Osteoblast (primary cell): ENCODE data around the gene CAMKMT. TPM values are rescaled to one million over a fixed set of nuclear protein-coding genes. Genes with fewer than 3 reads are reported as not detected.

Source experiments
- DNase-seq: peaks from one replicate; pipeline ENCODE4 v3.0.0; 2011; ENCODE audit warnings: low spot score, mixed read lengths; ENCODE audit not compliant: insufficient read length; ENCODE audit errors: missing footprints
- H2AFZ ChIP-seq: 2 replicates; pipeline ENCODE4 v1.6.0; 2011; ENCODE audit warnings: mild to moderate bottlenecking, low read length
- H3K27ac ChIP-seq: 2 replicates; pipeline ENCODE4 v1.5.1; 2011; ENCODE audit warnings: mild to moderate bottlenecking, low read depth, low read length, moderate library complexity
- H3K27me3 ChIP-seq: 2 replicates; pipeline ENCODE4 v1.6.0; 2012; ENCODE audit warnings: mild to moderate bottlenecking, control low read depth, inconsistent platforms, low read length, moderate library complexity; ENCODE audit not compliant: insufficient read depth
- H3K36me3 ChIP-seq: 2 replicates; pipeline ENCODE4 v1.5.1; 2011; ENCODE audit warnings: mild to moderate bottlenecking, low read length, control low read depth, moderate library complexity; ENCODE audit not compliant: insufficient read depth
- H3K4me1 ChIP-seq: 2 replicates; pipeline ENCODE4 v1.5.1; 2011; ENCODE audit warnings: mild to moderate bottlenecking, low read length, control low read depth, moderate library complexity; ENCODE audit not compliant: insufficient read depth
- H3K4me2 ChIP-seq: 2 replicates; pipeline ENCODE4 v1.6.0; 2011; ENCODE audit warnings: mild to moderate bottlenecking, low read length; ENCODE audit not compliant: insufficient read depth
- H3K4me3 ChIP-seq: fragments of 200-600 bp; sonication (generic); 3 replicates; pipeline ENCODE4 v1.5.1; 2012; ENCODE audit warnings: mild to moderate bottlenecking, low read length, inconsistent platforms; ENCODE audit not compliant: insufficient read depth
- H3K79me2 ChIP-seq: 2 replicates; pipeline ENCODE4 v1.6.0; 2012; ENCODE audit warnings: mild to moderate bottlenecking, low read length, control low read depth, inconsistent platforms; ENCODE audit not compliant: insufficient read depth
- H3K9me3 ChIP-seq: 2 replicates; pipeline ENCODE4 v1.5.1; 2011; ENCODE audit warnings: low read depth, low read length, control low read depth
- H4K20me1 ChIP-seq: 2 replicates; pipeline ENCODE4 v1.6.0; 2012; ENCODE audit warnings: mild to moderate bottlenecking, low read length, control low read depth; ENCODE audit not compliant: insufficient read depth
- total RNA-seq: library from RNA; depleted of rRNA; stranded (reverse); fragments of >200 nt; gene quantifications from 2 replicates; pipeline ENCODE4 v1.2.3, GENCODE V29; 2012
- TF ChIP-seq, protein P1 (sequence below): IDR thresholded peaks from 2 replicates; pipeline ENCODE4 v1.5.1; 2011; ENCODE audit warnings: mild to moderate bottlenecking, low read depth, low read length, moderate library complexity; ENCODE audit errors: extremely low read depth

Gene CAMKMT
- total RNA-seq, 1 donor: 7.2 TPM

- TF ChIP-seq, protein P1, sequence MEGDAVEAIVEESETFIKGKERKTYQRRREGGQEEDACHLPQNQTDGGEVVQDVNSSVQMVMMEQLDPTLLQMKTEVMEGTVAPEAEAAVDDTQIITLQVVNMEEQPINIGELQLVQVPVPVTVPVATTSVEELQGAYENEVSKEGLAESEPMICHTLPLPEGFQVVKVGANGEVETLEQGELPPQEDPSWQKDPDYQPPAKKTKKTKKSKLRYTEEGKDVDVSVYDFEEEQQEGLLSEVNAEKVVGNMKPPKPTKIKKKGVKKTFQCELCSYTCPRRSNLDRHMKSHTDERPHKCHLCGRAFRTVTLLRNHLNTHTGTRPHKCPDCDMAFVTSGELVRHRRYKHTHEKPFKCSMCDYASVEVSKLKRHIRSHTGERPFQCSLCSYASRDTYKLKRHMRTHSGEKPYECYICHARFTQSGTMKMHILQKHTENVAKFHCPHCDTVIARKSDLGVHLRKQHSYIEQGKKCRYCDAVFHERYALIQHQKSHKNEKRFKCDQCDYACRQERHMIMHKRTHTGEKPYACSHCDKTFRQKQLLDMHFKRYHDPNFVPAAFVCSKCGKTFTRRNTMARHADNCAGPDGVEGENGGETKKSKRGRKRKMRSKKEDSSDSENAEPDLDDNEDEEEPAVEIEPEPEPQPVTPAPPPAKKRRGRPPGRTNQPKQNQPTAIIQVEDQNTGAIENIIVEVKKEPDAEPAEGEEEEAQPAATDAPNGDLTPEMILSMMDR: no peak
- no peaks in the 10 kb centered on the region for H3K4me1 ChIP-seq
- H4K20me1 ChIP-seq: no peaks in the 10 kb centered on the region
- H3K4me2 ChIP-seq: no peak overlapping the region
- no peaks in the 10 kb centered on the region for H3K36me3 ChIP-seq
- H2AFZ ChIP-seq: no peak overlapping the region
- H3K9me3 ChIP-seq: no peaks in the 10 kb centered on the region
- no peak overlapping the region for H3K4me3 ChIP-seq
- no peak overlapping the region for H3K27ac ChIP-seq
- DNase-seq: no peak
- H3K27me3 ChIP-seq: no peaks in the 10 kb centered on the region
- H3K79me2 ChIP-seq: no peaks in the 10 kb centered on the region
Observed at GRCh38 chr2:44736270-44736942, 374.7 kb downstream of the CAMKMT start.

GRCh38 chr2:44740678-44741077 is 378.9 kb downstream of the CAMKMT start:
- Histone ChIP-seq H3K79me2 (no peaks in the 10 kb centered on the region), H2AFZ (no peak overlapping the region), H3K36me3 (no peaks in the 10 kb centered on the region), H3K9me3 (no peaks in the 10 kb centered on the region), H3K4me2 (no peak overlapping the region), H3K27ac (no peak overlapping the region), H3K4me1 (no peaks in the 10 kb centered on the region), H4K20me1 (no peaks in the 10 kb centered on the region), H3K27me3 (no peaks in the 10 kb centered on the region), H3K4me3 (no peak overlapping the region)
- TF ChIP-seq, protein P1: no peak
- no peak for DNase-seq

DNA sequence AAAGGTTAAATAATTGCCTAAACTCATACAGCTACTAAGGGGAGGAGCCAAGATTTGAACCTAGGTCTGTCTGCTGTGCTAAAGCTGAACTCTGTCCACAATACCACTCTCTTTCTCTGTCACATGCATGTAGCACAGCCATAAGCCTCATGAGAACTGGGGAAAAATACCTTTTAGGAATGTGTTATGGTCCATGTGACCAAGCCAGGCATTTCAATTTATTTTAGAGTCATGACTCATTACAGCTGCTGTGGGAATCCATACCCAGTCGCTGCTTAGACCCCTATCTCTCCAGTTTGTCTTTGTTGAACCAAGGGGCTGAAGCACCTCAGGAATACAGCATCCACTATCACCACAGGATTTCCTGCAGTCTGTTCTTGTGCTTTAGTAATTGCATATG is 379.8 kb downstream of the CAMKMT start:
- no peaks in the 10 kb centered on the region for H4K20me1 ChIP-seq
- H3K27ac ChIP-seq: no peak overlapping the region
- H3K4me2 ChIP-seq: no peak overlapping the region
- no peaks in the 10 kb centered on the region for H3K36me3 ChIP-seq
- no peak for DNase-seq
- no peaks in the 10 kb centered on the region for H3K27me3 ChIP-seq
- no peaks in the 10 kb centered on the region for H3K4me1 ChIP-seq
- no peaks in the 10 kb centered on the region for H3K79me2 ChIP-seq
- H2AFZ ChIP-seq: no peak overlapping the region
- no peaks in the 10 kb centered on the region for H3K9me3 ChIP-seq
- TF ChIP-seq, protein P1: no peak
- no peak overlapping the region for H3K4me3 ChIP-seq

DNA sequence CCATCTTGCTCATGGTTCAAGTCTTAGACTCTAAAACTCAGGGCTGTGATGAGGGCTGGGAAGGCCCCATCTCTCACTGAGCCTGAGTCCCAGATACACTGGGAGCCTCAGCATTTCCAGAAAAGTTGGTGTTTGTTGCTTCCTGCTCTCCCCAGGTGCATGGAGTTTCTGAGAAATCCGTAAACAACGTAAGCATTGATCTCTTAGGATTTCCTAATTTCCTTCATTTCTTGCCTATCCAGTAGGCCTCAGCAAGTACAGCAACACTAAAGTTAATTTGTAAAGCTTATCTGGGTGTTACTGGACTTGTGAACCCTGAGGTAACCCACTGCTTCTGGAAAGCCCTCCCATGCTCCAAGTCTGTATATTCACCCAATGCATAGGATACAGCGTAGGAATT is 380.3 kb downstream of the CAMKMT start:
- Histone ChIP-seq H3K27ac (no peak overlapping the region), H3K27me3 (no peaks in the 10 kb centered on the region), H2AFZ (no peak overlapping the region), H3K79me2 (no peaks in the 10 kb centered on the region), H3K4me1 (no peaks in the 10 kb centered on the region), H3K9me3 (no peaks in the 10 kb centered on the region), H4K20me1 (no peaks in the 10 kb centered on the region), H3K4me2 (no peak overlapping the region), H3K36me3 (no peaks in the 10 kb centered on the region), H3K4me3 (no peak overlapping the region)
- no peak for DNase-seq
- TF ChIP-seq, protein P1: no peak
